AG04450 (cell line): ENCODE data around the gene ANGPTL4. TPM values are rescaled to one million over a fixed set of nuclear protein-coding genes. Genes with fewer than 3 reads are reported as not detected.
A peak's percentile ranks its signal among the peaks of the same experiment; 100 is the strongest.
"Not testable (repeated sequence)": the region's sequence is repeated elsewhere in the genome, so short reads cannot be mapped to it uniquely, and the experiment has no call there.

ENCODE experiments used
- CTCF ChIA-PET: fragments of 300-600, 350-600 bp; formaldehyde crosslinking; extraction: SDS; loops from one replicate; lab custom pipeline; 2022; ENCODE audit warnings: antibody characterized with exemption, inconsistent platforms; lab: Charles Lee
- POLR2A ChIA-PET: fragments of 350-600 bp; formaldehyde crosslinking; extraction: SDS; loops from one replicate; lab custom pipeline; 2021; ENCODE audit warnings: antibody characterized with exemption, inconsistent platforms; lab: Yijun Ruan, JAX
- DNase-seq: peaks from one replicate; pipeline ENCODE4 v3.0.0-alpha.2; 2011; ENCODE audit warnings: low read depth, low spot score
- H3K27ac ChIP-seq: one replicate; pipeline ENCODE4 v1.5.1; 2012; ENCODE audit warnings: low read depth, low read length, control low read depth
- H3K27me3 ChIP-seq: one replicate; pipeline ENCODE4 v1.6.0; 2012; ENCODE audit warnings: low read length; ENCODE audit not compliant: control insufficient read depth, insufficient read depth
- H3K4me3 ChIP-seq: 2 replicates; pipeline ENCODE4 v1.5.1; 2011; ENCODE audit warnings: mild to moderate bottlenecking, low read depth, low read length, control low read depth
- H3K9me3 ChIP-seq: 2 replicates; pipeline ENCODE4 v1.5.1; 2012; ENCODE audit warnings: low read length; ENCODE audit not compliant: control insufficient read depth, insufficient read depth
- polyA plus RNA-seq: library from polyadenylated mRNA; depleted of rRNA; stranded (reverse); fragments of >200 nt; gene quantifications from 2 replicates; pipeline ENCODE4 v1.2.3, GENCODE V29; 2011
- TF ChIP-seq, protein P1 (sequence below): IDR thresholded peaks from 2 replicates; pipeline ENCODE4 v1.5.1; 2011; ENCODE audit warnings: low read depth, low read length, control low read depth, inconsistent platforms

Gene ANGPTL4
- polyA plus RNA-seq, 1 experiment, result 1.3 TPM

- TF ChIP-seq, protein P1, sequence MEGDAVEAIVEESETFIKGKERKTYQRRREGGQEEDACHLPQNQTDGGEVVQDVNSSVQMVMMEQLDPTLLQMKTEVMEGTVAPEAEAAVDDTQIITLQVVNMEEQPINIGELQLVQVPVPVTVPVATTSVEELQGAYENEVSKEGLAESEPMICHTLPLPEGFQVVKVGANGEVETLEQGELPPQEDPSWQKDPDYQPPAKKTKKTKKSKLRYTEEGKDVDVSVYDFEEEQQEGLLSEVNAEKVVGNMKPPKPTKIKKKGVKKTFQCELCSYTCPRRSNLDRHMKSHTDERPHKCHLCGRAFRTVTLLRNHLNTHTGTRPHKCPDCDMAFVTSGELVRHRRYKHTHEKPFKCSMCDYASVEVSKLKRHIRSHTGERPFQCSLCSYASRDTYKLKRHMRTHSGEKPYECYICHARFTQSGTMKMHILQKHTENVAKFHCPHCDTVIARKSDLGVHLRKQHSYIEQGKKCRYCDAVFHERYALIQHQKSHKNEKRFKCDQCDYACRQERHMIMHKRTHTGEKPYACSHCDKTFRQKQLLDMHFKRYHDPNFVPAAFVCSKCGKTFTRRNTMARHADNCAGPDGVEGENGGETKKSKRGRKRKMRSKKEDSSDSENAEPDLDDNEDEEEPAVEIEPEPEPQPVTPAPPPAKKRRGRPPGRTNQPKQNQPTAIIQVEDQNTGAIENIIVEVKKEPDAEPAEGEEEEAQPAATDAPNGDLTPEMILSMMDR, result no peak
- H3K9me3 ChIP-seq, result no peaks in the 10 kb centered on the region; the same call in 1 of the 2 replicates
- H3K27me3 ChIP-seq, result no peaks in the 10 kb centered on the region
- ChIA-PET POLR2A (no interaction called here), CTCF (interaction anchor here (1.3 to 2.2 kb wide), 2 partner anchors 10 to 49 kb away, joined by 5 to 17 read pairs; partner anchors contain the start of gene MARCHF2)
- H3K27ac ChIP-seq, result no peak overlapping the region
- DNase-seq, result no peak
- no peak overlapping the region for H3K4me3 ChIP-seq
These were observed 39.3 kb downstream of the ANGPTL4 start for GRCh38 chr19:8403098-8403819.

GRCh38 chr19:8403820-8404109, 39.8 kb downstream of the ANGPTL4 start:
- no peak overlapping the region for H3K27ac ChIP-seq
- DNase-seq, result no peak
- TF ChIP-seq, protein P1, result no peak
- no peak overlapping the region for H3K4me3 ChIP-seq
- no peaks in the 10 kb centered on the region; the same call in 1 of the 2 replicates for H3K9me3 ChIP-seq
- POLR2A ChIA-PET, result no interaction called here
- CTCF ChIA-PET, result interaction anchor here (1.3 to 2.2 kb wide), 2 partner anchors 9 to 50 kb away, joined by 5 to 17 read pairs; partner anchors contain the start of gene MARCHF2
- no peaks in the 10 kb centered on the region for H3K27me3 ChIP-seq

- no peak for DNase-seq
- TF ChIP-seq, protein P1, result no peak
These were observed 40.6 kb downstream of the ANGPTL4 start for GRCh38 chr19:8404391-8405151.

GRCh38 chr19:8410718-8411117, 46.8 kb downstream of the ANGPTL4 start:
- not testable (repeated sequence) for H3K9me3 ChIP-seq, DNase-seq, H3K27ac ChIP-seq, H3K4me3 ChIP-seq, H3K27me3 ChIP-seq
- ChIA-PET CTCF (interaction anchor here (0.6 to 1.1 kb wide), 5 partner anchors 15 to 170 kb away, joined by 3 to 4 read pairs (median 3); no protein-coding TSS in a partner anchor), POLR2A (interaction anchor here (0.7 kb wide), 1 partner anchor 12 kb away, joined by 6 read pairs; no protein-coding TSS in a partner anchor)

More at GRCh38 chr19:8404391-8405151, 40.6 kb downstream of the ANGPTL4 start:
- ChIA-PET CTCF (interaction anchor here (1.0 to 2.2 kb wide), 3 partner anchors 8 to 51 kb away, joined by 4 to 17 read pairs (median 5); partner anchors contain the start of gene MARCHF2), POLR2A (no interaction called here)
- Histone ChIP-seq H3K27ac (no peak overlapping the region), H3K27me3 (no peaks in the 10 kb centered on the region), H3K4me3 (no peak overlapping the region), H3K9me3 (no peaks in the 10 kb centered on the region; the same call in 1 of the 2 replicates)

- TF ChIP-seq, protein P1, result peak; percentile 62
- Histone ChIP-seq H3K27ac (no peak within 1 kb of the TSS), H3K4me3 (peak within 1 kb of the TSS; percentile 68), H3K9me3 (no peaks in the 10 kb centered on the region), H3K27me3 (no peaks in the 10 kb centered on the region)
- DNase-seq, result peak; percentile 94
- CTCF ChIA-PET, result interaction anchor here (0.5 to 2.9 kb wide), 37 partner anchors 8 to 229 kb away, joined by 3 to 21 read pairs (median 4); partner anchors contain the start of genes MYO1F, RAB11B and ZNF414
- POLR2A ChIA-PET, result interaction anchor here (0.6 to 2.3 kb wide), 12 partner anchors 11 to 170 kb away, joined by 3 to 16 read pairs (median 4); partner anchors contain the start of genes HNRNPM, NDUFA7, RPS28 and ZNF414
These were observed 49.1 kb downstream of the ANGPTL4 start, which contains the start of gene MARCHF2 for GRCh38 chr19:8412783-8413628. TSS of gene MARCHF2 (plus strand) at chr19:8413305. CDS start at chr19:8421841, 8,536 bp downstream.
